Femur (tissue), 1 donor: ENCODE data around the gene EGLN2.
A peak's percentile ranks its signal among the peaks of the same experiment; 100 is the strongest.
"Not testable (repeated sequence)": the region's sequence is repeated elsewhere in the genome, so short reads cannot be mapped to it uniquely, and the experiment has no call there.

Experiments used
- DNase-seq: peaks from one replicate; pipeline ENCODE4 v3.0.0-alpha.2; 2017

The EGLN2 gene

DNA sequence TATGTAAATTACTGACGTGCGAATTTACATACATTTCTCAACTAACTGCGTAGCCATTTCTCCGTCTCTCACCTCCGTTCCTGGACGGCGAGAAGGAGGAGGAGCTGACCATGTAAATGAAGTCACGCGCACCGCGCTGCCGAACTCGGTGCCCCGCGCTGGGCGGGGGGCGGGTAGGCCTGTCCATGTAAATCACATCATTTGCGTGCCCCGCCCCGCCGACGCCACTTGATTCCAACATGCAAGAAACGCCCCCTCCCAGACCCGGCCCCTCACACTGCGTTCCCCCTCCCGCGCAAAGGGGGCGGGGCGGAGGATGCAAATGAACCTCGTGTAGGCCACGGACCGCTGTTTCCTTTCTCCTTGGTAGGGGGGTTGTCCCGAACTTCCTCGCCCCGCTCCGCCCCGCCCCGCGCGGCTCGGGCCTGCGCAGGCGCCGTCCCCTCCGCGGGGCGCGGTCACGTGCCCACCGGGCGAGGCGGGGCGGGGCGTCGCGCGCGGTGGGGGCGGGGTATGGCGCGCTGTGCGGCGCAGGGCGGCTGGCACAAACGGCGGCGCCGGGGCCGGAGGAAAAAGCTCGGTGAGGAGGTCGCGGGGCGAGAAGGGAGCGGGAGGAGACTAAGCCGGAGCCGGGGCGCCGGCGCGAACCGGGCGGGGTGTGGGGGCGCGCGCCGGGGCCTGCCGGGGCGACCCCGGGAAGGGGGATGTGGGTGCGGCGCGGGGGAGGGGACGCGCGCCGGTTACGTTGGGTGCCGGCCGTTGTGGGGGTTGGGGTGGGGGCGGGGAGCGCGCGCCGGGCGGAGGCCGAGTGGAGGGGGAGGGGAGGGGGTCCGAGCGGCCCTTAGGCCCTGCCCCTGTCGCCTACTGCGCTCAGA, at the start of gene EGLN2:
Gene EGLN2, plus strand, starts transcription at position 509 of the 875 bp plus-strand sequence. CDS start 1,382 bp downstream, outside the sequence.
- peak; percentile 100 for DNase-seq

DNA sequence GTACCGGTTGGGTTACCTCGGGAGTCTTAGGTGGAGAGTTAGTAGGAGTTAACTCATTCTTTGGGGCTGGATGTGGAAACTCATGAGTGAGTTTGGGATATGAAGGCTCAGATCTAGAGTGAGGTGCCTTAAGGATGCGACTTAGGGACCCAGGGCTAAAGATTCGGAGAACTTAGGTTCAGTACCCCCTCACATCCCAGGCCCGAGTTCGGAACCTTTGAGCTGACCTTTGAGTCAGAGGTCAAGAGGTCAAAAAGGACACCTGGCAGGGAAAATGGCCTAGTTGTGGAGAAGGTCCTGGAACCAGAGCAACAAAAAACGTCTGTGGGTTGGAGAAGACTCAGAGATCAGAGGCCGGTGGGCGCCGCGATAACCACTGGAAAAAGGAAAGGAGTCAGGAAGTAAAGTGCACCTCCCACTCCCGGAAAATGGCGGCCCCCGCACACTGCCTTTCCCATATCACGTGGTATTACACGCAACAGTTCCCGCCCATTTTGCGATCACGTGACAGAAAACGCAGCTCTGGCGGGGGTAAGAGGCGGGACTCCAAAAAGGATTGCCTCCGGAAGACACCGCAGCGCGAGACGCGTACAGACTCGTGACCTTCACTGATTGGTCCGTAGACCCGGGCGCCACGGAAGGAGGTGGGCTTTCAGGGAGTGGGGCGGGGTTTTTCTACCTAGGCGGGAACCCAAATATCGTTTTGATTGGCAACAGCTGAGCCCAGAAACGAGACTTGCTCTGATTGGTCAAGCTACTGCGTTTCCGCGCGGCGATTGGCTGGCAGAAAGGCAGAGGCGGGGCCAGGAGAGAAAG, 48.7 kb upstream of the EGLN2 start, which contains the start of gene ACTMAP:
Gene ACTMAP, minus strand, starts transcription at position 420 of the 816 bp plus-strand sequence. CDS start 674 bp downstream, outside the sequence.
- peak; percentile 100 for DNase-seq

DNA sequence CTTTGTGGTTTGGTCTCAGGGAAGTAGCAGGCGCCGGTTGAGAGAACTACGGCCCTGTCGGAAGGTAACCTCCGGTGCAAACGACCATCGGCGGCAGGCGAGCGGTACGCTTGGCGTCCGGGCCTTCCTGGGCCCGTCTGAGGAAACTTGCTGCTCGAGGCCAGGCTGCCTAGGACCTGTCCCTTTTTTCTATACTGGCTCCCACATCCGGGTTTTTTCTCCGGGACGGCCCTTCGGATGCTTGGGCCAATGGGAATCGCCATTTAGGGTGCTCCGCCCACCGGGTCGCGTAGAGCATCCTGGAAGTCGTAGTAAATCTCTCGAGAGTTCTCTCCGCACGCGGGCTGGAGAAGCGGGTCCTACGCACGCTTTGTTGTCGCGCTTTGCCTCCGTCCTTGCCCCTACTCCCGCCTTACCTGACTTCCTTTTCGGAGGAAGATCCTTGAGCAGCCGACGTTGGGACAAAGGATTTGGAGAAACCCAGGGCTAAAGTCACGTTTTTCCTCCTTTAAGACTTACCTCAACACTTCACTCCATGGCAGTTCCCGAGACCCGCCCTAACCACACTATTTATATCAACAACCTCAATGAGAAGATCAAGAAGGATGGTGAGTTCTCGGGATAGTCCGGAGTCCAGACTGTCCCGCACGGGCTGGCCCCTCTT, 48.0 kb upstream of the EGLN2 start, which contains the start of gene SNRPA:
Gene SNRPA, plus strand, starts transcription at position 330 of the 664 bp plus-strand sequence. Its CDS starts 206 bp downstream, at position 536.
- peak; percentile 98 for DNase-seq

DNA sequence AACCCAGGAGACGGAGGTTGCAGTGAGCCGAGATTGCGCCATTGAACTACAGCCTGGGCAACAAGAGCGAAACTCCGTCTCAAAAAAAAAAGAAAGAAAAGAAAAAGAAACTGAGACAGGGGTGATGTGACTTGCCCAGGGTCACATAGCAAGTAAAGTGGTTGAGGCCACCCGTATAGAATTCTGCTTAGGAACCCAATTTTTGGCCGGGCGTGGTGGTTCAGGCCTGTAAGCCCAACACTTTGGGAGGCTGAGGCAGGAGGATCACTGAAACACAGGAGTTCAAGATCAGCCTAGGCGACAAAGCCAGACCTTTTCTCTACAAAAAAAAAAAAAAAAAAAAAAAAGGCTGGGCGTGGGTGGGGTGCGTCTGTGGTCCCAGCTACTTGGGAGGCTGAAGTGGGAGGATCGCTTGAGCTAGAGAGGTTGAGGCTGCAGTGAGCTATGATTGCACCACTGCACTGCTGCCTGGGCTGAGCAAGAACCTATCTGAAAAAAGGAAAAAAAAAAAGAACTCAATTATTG, 46.7 kb upstream of the EGLN2 start:
- DNase-seq, result no peak

DNA sequence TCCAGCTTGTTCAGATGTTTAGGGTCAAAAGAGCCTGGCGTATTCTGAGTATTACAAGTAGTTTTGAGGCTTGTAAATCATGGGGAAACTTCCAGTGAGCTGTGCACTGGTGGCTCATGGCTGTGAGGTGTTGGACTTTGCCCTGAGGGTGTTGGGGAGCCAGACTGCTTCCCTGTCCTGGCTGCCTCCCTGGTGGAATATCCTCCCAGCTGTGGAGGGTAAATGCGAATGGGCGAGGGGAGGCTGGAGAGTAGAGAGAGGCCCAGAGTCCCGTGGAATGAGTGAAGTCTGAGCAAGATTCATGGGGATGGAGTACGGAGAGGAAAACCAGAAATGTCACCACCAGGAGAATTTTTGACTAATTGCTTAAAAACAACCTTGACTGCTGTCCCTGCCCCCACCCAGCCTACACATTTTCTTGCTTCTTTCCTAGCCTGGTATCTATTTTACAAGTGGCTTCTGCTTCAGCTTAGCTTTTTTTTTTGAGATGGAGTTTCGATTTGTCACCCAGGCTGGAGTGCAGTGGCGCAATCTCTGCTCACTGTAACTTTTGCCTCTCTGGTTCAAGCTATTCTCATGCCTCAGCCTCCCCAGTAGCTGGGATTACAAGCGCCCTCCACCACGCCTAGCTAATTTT, 44.3 kb upstream of the EGLN2 start:
- no peak for DNase-seq

DNA sequence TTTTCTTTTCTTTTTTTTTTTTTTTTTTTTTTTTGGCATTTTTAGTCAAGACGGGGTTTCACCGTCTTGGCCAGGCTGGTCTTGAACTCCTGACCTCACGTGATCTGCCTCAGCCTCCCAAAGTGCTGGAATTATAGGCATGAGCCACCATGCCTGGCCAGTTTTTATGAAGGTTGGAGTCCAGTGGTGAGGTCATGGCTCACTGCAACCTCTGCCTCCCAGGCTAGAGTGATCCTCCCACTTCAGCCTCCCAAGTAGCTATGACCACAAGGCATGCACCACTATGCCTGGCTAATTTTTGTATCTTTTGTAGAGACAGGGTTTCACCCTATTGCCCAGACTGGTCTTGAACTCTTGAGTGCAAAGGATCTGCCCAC, 43.8 kb upstream of the EGLN2 start:
- DNase-seq, result no peak

DNA sequence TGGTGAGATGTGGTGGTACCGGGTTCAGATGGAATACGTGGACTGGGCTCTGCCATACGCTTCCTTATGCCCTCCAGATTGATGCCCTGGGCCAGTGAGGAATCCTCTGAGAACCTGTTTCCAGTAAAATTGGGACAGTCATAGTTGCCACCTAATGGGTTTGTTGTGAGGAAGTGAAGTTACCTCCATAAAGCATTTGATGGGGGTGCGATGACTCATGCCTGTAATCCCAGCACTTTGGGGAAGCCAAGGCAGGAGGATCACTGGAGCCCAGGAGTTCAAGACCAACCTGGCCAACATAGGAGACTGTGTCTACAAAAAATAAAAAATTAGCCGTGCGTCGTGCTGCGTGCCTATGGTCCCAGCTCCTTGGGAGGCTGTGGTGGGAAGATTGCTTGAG, 43.2 kb upstream of the EGLN2 start:
- no peak for DNase-seq

DNA sequence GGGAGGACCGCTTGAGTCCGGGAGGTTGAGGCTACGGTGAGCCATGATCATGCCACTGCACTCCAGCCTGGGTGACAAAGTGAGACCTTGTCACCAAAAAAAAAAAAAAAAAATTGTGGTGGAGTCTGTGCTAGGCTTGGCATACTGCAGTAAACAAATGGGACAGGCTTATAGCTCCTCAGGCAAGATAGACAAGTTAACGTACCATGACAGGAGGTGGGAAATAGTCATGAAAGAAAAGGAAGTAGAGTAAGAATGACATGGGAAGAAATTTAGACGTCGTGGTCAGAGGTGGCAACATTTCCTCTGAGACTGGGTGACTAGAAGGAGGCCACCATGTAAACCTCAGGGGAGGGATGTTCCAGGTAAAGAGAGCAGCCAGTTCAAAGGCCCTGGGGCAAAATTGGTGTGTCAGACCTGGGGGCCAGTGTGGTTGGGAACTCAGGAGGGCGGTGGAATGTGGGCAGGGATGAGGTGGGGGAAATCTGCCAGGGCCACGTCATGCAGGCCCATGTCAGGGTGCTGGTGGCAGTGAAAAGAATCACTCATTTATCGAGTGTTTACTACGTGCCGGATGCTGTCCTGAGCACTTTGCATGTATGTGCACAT, 42.4 kb upstream of the EGLN2 start:
- DNase-seq, result no peak

DNA sequence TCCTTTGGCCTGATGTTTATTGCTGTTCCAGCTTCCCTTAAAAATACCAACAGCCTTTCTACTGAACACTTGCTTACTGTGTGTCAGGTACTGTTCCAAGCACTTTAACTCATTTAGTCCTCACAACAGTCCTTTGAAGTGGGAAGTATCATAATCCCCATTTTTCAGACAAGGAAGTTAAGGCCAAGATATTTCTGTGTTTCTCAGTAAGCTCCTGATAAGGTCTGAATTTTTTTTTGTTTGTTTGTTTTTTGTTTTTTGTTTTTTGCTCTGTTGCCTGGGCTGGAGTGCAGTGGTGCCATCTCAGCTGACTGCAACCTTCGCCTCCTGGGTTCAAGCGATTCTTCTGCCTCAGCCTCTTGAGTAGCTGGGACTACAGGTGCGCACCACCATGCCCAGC, 40.5 kb upstream of the EGLN2 start:
- DNase-seq, result no peak

DNA sequence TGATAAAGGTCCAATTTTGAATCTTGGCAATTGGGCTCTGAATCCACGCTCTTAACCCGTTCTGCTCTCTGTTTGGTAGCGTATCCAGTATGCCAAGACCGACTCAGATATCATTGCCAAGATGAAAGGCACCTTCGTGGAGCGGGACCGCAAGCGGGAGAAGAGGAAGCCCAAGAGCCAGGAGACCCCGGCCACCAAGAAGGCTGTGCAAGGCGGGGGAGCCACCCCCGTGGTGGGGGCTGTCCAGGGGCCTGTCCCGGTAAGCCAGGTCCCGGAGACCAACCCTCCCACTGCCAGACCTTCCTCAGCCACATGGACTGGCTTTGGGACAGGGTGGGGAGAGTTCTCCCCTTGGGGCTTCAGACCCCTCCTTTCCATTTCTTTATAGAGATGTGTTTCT, 39.6 kb upstream of the EGLN2 start:
- no peak for DNase-seq

DNA sequence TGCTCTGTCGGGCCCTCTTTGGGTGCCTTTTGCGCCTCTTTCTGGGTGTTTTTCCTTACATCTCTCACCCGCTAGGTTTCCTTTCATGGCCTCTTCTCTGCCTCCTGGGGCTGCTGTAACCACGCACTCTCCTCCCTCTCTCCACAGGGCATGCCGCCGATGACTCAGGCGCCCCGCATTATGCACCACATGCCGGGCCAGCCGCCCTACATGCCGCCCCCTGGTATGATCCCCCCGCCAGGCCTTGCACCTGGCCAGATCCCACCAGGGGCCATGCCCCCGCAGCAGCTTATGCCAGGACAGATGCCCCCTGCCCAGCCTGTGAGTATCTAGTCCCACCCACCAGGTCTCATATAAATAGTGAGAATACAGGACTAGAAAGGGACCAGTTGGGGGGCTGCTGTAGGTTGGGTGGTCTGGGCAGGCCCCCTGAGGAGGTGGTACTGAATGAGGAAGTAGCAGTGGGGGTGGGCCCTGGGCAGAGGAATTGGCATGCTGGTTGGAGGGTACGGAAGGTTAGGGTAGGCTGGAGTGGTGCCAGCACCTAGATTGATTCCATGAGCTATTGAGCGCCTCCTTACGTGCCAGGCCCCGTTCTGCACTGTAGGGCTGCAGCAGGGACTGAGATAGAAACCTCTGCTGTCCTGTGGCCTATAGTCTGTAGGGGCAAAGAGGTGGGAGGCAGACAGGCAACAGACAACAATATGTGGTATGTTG, 36.1 kb upstream of the EGLN2 start:
- DNase-seq, result no peak

DNA sequence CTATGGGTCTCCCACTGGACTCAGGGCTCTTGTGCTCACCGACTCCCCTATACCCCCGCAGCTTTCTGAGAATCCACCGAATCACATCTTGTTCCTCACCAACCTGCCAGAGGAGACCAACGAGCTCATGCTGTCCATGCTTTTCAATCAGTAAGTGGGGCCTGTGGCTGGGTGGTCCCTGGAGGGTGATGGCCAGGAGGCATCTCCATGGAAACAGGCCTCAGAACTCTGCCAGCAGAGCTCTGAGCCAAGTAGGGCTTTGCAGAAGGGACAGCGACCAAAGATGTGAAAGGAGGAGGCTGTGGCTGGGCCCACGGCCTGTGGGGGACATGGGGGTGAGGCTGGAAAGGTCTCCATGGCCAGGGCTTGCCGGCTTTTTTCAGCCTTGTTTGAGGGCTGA, 35.5 kb upstream of the EGLN2 start:
- no peak for DNase-seq

DNA sequence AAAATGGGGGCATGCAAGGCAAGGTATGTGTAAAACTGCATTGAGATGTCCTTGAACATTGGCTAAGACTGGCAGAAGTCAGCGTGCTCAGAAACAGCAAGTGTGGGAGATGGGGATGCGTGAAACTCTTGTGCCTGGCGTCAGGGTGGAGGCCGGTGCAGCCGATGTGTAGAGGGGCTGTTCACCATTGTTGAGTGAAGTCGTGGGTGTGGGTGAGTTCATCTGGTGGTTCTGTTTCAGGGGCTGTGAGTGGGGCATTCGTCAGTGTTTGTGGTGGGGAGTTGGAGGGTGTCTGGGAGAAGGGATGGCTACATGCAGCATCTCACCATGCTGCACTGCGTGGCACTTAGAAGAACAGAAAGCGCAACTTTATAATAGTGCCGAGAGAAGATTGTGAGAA, 35.0 kb upstream of the EGLN2 start:
- no peak for DNase-seq

DNA sequence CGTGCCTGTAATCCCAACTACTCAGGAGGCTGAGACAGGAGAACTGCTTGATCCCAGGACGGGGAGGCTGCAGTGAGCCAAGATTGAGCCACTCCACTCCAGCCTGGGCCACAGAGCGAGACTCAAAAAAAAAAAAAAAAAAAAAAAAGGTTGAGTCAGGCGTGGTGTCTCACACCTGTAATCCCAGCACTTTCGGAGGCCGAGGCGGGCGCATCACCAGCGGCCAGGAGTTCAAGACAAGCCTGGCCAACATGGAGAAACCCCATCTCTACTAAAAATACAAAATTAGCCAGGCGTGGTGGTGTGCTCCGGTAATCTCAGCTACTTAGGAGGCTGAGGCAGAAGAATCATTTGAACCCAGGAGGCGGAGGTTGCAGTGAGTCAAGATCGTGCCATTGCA, 32.6 kb upstream of the EGLN2 start:
- not testable (repeated sequence) for DNase-seq

DNA sequence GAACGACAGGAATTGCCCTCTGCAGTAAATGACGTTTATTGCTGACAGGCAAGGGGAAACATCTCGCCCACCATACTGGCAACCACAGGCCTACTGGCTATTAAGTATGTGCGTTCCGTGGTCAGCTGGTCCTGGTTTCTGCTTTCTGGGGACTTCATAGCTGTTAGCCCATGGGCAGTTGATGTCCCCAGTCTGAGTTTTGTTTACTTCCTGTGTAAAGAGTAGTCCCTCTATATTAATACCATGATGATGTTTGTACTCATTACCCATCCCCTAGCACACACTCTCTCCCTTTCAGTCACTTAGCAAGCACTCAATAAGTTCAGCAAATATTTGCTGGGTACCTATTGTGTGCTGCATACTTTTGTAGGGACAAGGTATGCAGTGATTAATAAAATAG, 30.1 kb upstream of the EGLN2 start:
- DNase-seq, result no peak

DNA sequence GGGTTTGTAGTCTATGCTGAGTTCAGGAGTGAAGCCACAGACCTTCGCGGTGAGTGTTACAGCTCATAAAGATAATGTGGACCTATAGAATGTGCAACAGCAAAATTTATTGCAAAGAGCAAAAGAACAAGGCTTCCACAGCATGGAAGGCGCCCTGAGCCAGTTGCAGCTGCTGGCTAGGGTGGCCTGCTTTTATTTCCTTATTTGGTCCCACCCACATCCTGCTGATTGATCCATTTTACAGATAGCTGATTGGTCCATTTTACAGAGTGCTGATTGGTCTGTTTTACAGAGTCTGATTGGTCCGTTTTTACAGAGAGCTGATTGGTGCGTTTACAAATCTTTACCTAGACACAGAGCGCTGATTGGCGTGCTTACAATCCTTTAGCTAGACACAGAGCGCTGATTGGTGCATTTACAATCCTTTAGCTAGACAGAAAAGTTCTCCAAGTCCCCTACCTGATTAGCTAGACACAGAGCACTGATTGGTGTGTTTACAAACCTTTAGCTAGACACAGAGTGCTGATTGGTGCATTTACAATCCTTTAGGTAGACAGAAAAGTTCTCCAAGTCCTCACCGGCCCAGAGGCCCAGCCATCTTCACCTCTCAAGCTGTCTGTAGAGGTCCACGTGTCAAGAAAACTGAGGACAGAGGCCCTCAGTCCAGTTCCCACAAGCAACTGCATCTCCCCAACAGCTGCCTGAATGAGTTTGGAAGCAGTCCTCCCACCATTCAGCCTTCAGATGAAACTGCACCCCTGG, 27.7 kb upstream of the EGLN2 start:
- not testable (repeated sequence) for DNase-seq

DNA sequence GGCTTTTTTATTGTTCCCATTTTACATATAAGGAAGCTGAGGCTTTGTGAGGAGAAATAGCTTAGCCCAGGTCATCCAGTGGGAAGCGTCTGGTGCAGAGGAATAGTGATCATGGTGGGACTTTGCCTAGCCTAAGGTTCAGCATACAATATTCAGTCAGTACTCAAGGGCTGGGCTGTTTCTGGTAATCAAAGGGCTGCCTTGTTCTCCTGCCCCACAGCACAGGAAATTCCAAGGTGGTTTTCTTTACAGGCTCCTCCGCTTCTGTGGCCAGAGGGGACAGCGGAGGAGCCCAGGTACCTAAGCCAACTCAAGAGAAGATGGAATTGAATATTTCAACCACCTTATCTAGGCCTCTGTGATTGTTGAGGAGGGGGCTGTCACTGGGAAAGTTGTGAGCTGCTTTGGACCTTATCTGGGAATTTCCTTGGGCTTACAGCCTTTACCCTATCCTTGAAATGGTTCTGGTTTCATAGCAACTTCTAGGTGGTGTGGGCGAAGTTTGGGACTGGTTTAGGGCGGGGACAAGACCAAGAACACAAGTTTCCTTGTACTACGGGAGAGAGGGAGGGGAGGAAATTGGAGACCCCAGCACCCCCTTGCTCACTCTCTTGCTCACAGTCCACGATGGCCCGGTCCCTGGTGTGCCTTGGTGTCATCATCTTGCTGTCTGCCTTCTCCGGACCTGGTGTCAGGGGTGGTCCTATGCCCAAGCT, 23.9 kb upstream of the EGLN2 start, which contains the start of gene MIA:
Gene MIA, plus strand, starts transcription at position 606 of the 716 bp plus-strand sequence. Its CDS starts 22 bp downstream, at position 628.
- DNase-seq, result peak; percentile 39

DNA sequence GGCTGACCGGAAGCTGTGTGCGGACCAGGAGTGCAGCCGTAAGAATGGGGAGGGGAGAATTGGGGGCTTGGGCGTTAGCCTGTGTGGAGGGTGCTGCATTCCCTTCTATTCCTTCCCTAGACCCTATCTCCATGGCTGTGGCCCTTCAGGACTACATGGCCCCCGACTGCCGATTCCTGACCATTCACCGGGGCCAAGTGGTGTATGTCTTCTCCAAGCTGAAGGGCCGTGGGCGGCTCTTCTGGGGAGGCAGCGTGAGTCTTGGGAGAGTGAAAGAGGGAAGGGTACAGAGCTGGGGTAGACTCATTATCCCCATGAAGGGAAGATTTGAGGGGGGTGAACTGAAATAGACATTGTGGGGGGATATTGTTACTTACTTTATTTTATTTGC, 23.4 kb upstream of the EGLN2 start:
- no peak for DNase-seq

DNA sequence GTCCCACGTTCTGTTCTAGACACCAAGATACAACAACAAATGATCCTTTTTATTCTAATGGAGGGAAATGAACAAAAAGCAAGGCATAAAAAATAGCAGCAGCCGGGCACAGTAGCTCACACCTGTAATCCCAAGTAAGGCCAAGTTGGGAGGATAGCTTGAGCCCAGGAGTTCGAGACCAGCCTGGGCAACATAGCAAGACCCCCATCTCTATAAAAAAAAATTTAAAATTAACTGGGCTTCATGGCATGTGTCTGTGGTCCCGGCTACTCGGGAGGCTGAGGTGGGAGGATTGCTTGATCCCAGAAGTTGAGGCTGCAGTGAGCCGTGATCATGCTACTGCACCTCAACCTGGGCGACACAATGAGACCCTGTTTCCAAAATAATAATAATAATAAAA, 22.6 kb upstream of the EGLN2 start:
- DNase-seq, result no peak
